Natural killer cell (primary cell): Measurements from ENCODE around the gene HHEX. TPM values are rescaled to one million over a fixed set of nuclear protein-coding genes. Genes with fewer than 3 reads are reported as not detected.
A peak's percentile ranks its signal among the peaks of the same experiment; 100 is the strongest.

ENCODE experiments used
- ATAC-seq, 3 donors: fragments of 150-1000 bp in 2 of 3; fragments of 200-7000 bp in 1 of 3; cut with Tn5 transposase; 1 replicate in 1 of 3; 2 replicates in 2 of 3; pipeline ENCODE4 v1.10.0; 2021; ENCODE audit warnings: mild to moderate bottlenecking in 2 of 3, moderate library complexity in 2 of 3
- DNase-seq, 2 donors: peaks; one replicate each; pipeline versions ENCODE4 v3.0.0 to v3.0.0-alpha.2; 2013 to 2021; ENCODE audit warnings: mixed read lengths in 1 of 2
- H3K27ac ChIP-seq: one replicate; pipeline ENCODE4 v1.5.1; 2013; ENCODE audit warnings: mild to moderate bottlenecking, low read length
- H3K27me3 ChIP-seq: one replicate; pipeline ENCODE4 v1.6.1; 2013; ENCODE audit warnings: low read length; ENCODE audit not compliant: control insufficient read depth, insufficient read depth
- H3K36me3 ChIP-seq: one replicate; pipeline ENCODE4 v1.6.1; 2013; ENCODE audit warnings: low read length; ENCODE audit not compliant: control insufficient read depth, insufficient read depth
- H3K4me1 ChIP-seq: one replicate; pipeline ENCODE4 v1.6.1; 2013; ENCODE audit warnings: low read length; ENCODE audit not compliant: control insufficient read depth, insufficient read depth
- H3K4me3 ChIP-seq: one replicate; pipeline ENCODE4 v1.5.1; 2013; ENCODE audit warnings: low read length
- H3K9me3 ChIP-seq: one replicate; pipeline ENCODE4 v1.6.1; 2013; ENCODE audit warnings: low read length; ENCODE audit not compliant: control insufficient read depth, insufficient read depth
- H3K27ac Mint-ChIP-seq, 2 donors: one replicate each; pipeline ENCODE4 v1.8.0; 2022; ENCODE audit warnings: mild to moderate bottlenecking in 2 of 2, mixed read lengths in 2 of 2, moderate library complexity in 1 of 2
- H3K27me3 Mint-ChIP-seq, 2 donors: one replicate each; pipeline ENCODE4 v1.8.0; 2022; ENCODE audit warnings: low read depth in 2 of 2, mixed read lengths in 2 of 2
- H3K36me3 Mint-ChIP-seq: one replicate; pipeline ENCODE4 v1.8.0; 2022; ENCODE audit warnings: mixed read lengths
- H3K4me1 Mint-ChIP-seq, 2 donors: one replicate each; pipeline ENCODE4 v1.8.0; 2022; ENCODE audit warnings: mixed read lengths in 2 of 2
- H3K4me3 Mint-ChIP-seq: one replicate; pipeline ENCODE4 v1.8.0; 2022; ENCODE audit warnings: mild to moderate bottlenecking, moderate library complexity, mixed read lengths
- H3K9me3 Mint-ChIP-seq, 2 donors: one replicate each; pipeline ENCODE4 v1.8.0; 2022; ENCODE audit warnings: mixed read lengths in 2 of 2
- CTCF ChIP-seq: fragments of 200-600 bp; IDR thresholded peaks from one replicate; pipeline ENCODE4 v1.8.0; 2022; ENCODE audit warnings: antibody characterized with exemption
- WGBS: methylation state at CpG from one replicate; pipeline ENCODE4 v1.1.7; 2013; ENCODE audit warnings: missing lambda C conversion rate; ENCODE audit not compliant: insufficient coverage; 5-methylcytosine and 5-hydroxymethylcytosine counted together
- intact Hi-C: fragments of 100-400 bp; cut with micrococcal nuclease; formaldehyde crosslinking; loops from one replicate; pipeline ENCODE4 v1.14.2; 2022
- total RNA-seq, 4 donors: library from RNA; stranded (reverse); fragments of 120-200 nt in 1 of 4; gene quantifications; one replicate each; pipeline versions ENCODE4 v1.2.3 to v1.2.4, GENCODE V29; 2013 to 2022

Gene HHEX
- total RNA-seq, 3 donors from 2014 or later (not counting 1 experiment from before 2014, with no cell fraction given), result 19.5 to 24.0 (median 20.3) TPM

- H3K4me3 Mint-ChIP-seq, result peak overlapping the region; percentile 92
- DNase-seq, result peak; percentile 69 to 88
- no peak for TF ChIP-seq CTCF
- Histone ChIP-seq H3K27me3 (peaks cover 11% of the 10 kb centered on the region), H3K4me1 (peaks cover 30% of the 10 kb centered on the region), H3K27ac (peak overlapping the region; percentile 65), H3K4me3 (peak overlapping the region; percentile 71), H3K36me3 (peaks cover 7% of the 10 kb centered on the region), H3K9me3 (no peaks in the 10 kb centered on the region)
- ATAC-seq, result peak; percentile 57 to 79 (median 65)
- H3K27ac Mint-ChIP-seq, result peak overlapping the region; percentile 82 to 92
- H3K9me3 Mint-ChIP-seq, result no peaks in the 10 kb centered on the region
- under 1% methylated on average over 72 of the region's 73 CpGs for WGBS
- peaks cover 30 to 42% of the 10 kb centered on the region in 2 donors for H3K4me1 Mint-ChIP-seq
- no peaks in the 10 kb centered on the region for H3K36me3 Mint-ChIP-seq
- peaks cover 11 to 17% of the 10 kb centered on the region in 2 donors for H3K27me3 Mint-ChIP-seq
- intact Hi-C loops, result loop anchor here (1.0 to 5.0 kb wide), 4 partner anchors 56 to 158 kb away; partner anchors contain the start of genes EXOC6, IDE and KIF11
Observed at GRCh38 chr10:92690211-92690914, 608 bp downstream of the HHEX start.

GRCh38 chr10:92690915-92691590 lies 1.3 kb downstream of the HHEX start:
- Mint-ChIP-seq H3K4me3 (peak overlapping the region; percentile 92), H3K9me3 (no peaks in the 10 kb centered on the region), H3K4me1 (peaks cover 30 to 37% of the 10 kb centered on the region in 2 donors), H3K36me3 (no peaks in the 10 kb centered on the region), H3K27ac (peak overlapping the region; percentile 82 to 92), H3K27me3 (peaks cover 11 to 17% of the 10 kb centered on the region in 2 donors)
- Histone ChIP-seq H3K36me3 (peaks cover 7% of the 10 kb centered on the region), H3K4me1 (peaks cover 30% of the 10 kb centered on the region), H3K27ac (peak overlapping the region; percentile 63), H3K27me3 (peaks cover 11% of the 10 kb centered on the region), H3K9me3 (no peaks in the 10 kb centered on the region), H3K4me3 (peak overlapping the region; percentile 71)
- ATAC-seq (peak in 1 of 3 donors; percentile 4), DNase-seq (no peak)
- TF ChIP-seq CTCF, result no peak
- intact Hi-C loops, result loop anchor here (1.0 to 5.0 kb wide), 4 partner anchors 56 to 157 kb away; partner anchors contain the start of genes EXOC6, IDE and KIF11
- WGBS, result 9% methylated on average over 24 of the region's 30 CpGs

- no peaks in the 10 kb centered on the region for H3K36me3 Mint-ChIP-seq
- Histone ChIP-seq H3K36me3 (peaks cover 7% of the 10 kb centered on the region), H3K27ac (peak overlapping the region; percentile 63), H3K4me3 (peak overlapping the region; percentile 71), H3K27me3 (peaks cover 13% of the 10 kb centered on the region), H3K9me3 (no peaks in the 10 kb centered on the region), H3K4me1 (peaks cover 30% of the 10 kb centered on the region)
- peak overlapping the region; percentile 92 for H3K4me3 Mint-ChIP-seq
- WGBS, result 4% methylated on average over 35 of the region's 35 CpGs
- H3K4me1 Mint-ChIP-seq, result peaks cover 30 to 35% of the 10 kb centered on the region in 2 donors
- H3K27ac Mint-ChIP-seq, result peak overlapping the region; percentile 82 to 92
- peak; percentile 27 to 57 for DNase-seq
- peaks cover 14 to 17% of the 10 kb centered on the region in 2 donors for H3K27me3 Mint-ChIP-seq
- no peak for TF ChIP-seq CTCF
- intact Hi-C loops, result loop anchor here (2.0 to 5.0 kb wide), 3 partner anchors 55 to 119 kb away; partner anchors contain the start of genes IDE and KIF11
- H3K9me3 Mint-ChIP-seq, result no peaks in the 10 kb centered on the region
- peak; percentile 24 to 49 (median 46) for ATAC-seq
Observed at GRCh38 chr10:92691591-92692079, 1.9 kb downstream of the HHEX start.
